Right atrium auricular region (tissue), 2 donors: Measurements from ENCODE around the gene GPHA2. TPM values are rescaled to one million over a fixed set of nuclear protein-coding genes. Genes with fewer than 3 reads are reported as not detected.

Experiments used
- DNase-seq: peaks from one replicate; pipeline ENCODE4 v3.0.0-alpha.2; 2019; ENCODE audit warnings: low spot score
- H3K27ac ChIP-seq, 2 donors: fragments of 200-600 bp; sonication (generic); 1 replicate in 1 of 2; 2 replicates in 1 of 2; pipeline ENCODE4 v1.5.1; 2016 to 2019
- H3K27me3 ChIP-seq, 2 donors: fragments of 200-600 bp; sonication (generic); one replicate each; pipeline versions ENCODE4 v1.5.1 to v1.6.0; 2017 to 2019
- H3K36me3 ChIP-seq: fragments of 200-600 bp; sonication (generic); one replicate; pipeline ENCODE4 v1.5.1; 2016
- H3K4me1 ChIP-seq, 2 donors: fragments of 200-600 bp; sonication (generic); one replicate each; pipeline versions ENCODE4 v1.5.1 to v1.6.0; 2017 to 2019
- H3K4me3 ChIP-seq, 2 donors: fragments of 200-600 bp; sonication (generic); 1 replicate in 1 of 2; 2 replicates in 1 of 2; pipeline ENCODE4 v1.5.1; 2017 to 2019; ENCODE audit warnings: mild to moderate bottlenecking in 1 of 2, moderate library complexity in 1 of 2
- H3K9me3 ChIP-seq, 2 donors: fragments of 200-600 bp; sonication (generic); one replicate each; pipeline ENCODE4 v1.5.1; 2019
- total RNA-seq, 2 donors: library from RNA; depleted of rRNA; stranded (reverse); fragments of >200 nt; gene quantifications; one replicate each; pipeline ENCODE4 v1.1.0, GENCODE V29; 2016
- TF ChIP-seq, protein P1 (sequence below), 2 donors: fragments of 200-600 bp; sonication (generic); IDR thresholded peaks; one replicate each; pipeline ENCODE4 v1.5.1; 2019; ENCODE audit warnings: antibody characterized with exemption in 2 of 2

GPHA2 gene
- total RNA-seq, 2 donors from 2014 or later, result not detected

DNA sequence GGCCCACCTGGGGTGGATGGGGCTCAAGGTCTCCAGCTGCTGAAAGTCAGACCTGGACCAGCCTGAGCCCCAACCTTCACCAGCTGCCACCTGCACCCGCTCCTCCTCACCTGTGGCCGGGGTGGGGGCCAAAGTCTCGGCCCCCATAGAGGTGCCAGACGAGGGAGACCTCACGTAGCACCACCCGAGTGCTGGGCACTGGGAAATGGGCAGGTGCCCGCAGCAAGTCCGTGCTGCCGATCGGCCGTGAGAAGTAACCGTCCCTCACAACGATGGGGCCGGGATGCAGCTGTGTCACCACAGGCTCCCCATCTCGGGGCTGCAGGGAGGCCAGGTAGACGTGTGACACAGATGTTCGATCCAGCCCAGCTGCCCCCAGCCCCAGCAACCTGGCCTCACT is 34.9 kb downstream of the GPHA2 start:
- Histone ChIP-seq H3K9me3 (no peaks in the 10 kb centered on the region), H3K27me3 (no peaks in the 10 kb centered on the region), H3K27ac (no peak overlapping the region), H3K36me3 (peaks cover 68% of the 10 kb centered on the region), H3K4me1 (no peaks in the 10 kb centered on the region), H3K4me3 (no peak overlapping the region)
- no peak for DNase-seq
- TF ChIP-seq, protein P1, sequence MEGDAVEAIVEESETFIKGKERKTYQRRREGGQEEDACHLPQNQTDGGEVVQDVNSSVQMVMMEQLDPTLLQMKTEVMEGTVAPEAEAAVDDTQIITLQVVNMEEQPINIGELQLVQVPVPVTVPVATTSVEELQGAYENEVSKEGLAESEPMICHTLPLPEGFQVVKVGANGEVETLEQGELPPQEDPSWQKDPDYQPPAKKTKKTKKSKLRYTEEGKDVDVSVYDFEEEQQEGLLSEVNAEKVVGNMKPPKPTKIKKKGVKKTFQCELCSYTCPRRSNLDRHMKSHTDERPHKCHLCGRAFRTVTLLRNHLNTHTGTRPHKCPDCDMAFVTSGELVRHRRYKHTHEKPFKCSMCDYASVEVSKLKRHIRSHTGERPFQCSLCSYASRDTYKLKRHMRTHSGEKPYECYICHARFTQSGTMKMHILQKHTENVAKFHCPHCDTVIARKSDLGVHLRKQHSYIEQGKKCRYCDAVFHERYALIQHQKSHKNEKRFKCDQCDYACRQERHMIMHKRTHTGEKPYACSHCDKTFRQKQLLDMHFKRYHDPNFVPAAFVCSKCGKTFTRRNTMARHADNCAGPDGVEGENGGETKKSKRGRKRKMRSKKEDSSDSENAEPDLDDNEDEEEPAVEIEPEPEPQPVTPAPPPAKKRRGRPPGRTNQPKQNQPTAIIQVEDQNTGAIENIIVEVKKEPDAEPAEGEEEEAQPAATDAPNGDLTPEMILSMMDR (IDR thresholded peaks at IDR 0.05), result no peak

DNA sequence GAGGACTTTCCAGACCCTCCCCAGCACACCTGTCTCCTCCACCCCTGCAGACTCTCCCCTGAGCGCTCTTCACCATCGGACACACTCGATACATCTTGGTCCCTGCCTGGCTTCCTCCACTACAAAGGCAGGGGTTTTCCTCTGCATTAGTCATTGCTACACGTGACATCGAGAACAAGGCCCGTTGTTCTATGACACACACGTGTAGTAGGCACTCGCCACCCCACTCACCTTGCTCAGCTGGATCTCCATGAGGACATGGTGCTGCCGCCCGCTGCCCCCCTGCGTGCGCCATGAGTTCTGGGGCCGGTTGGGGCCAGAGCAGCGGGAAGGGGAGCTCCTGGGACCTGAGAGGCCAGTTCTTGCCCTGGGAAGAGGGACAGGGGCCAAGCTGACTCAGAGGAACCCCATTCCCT is 35.4 kb downstream of the GPHA2 start:
- Histone ChIP-seq H3K4me1 (no peaks in the 10 kb centered on the region), H3K9me3 (no peaks in the 10 kb centered on the region), H3K27me3 (no peaks in the 10 kb centered on the region), H3K36me3 (peaks cover 63% of the 10 kb centered on the region), H3K4me3 (no peak overlapping the region), H3K27ac (no peak overlapping the region)
- TF ChIP-seq, protein P1 (IDR thresholded peaks at IDR 0.05), result no peak
- DNase-seq, result no peak

DNA sequence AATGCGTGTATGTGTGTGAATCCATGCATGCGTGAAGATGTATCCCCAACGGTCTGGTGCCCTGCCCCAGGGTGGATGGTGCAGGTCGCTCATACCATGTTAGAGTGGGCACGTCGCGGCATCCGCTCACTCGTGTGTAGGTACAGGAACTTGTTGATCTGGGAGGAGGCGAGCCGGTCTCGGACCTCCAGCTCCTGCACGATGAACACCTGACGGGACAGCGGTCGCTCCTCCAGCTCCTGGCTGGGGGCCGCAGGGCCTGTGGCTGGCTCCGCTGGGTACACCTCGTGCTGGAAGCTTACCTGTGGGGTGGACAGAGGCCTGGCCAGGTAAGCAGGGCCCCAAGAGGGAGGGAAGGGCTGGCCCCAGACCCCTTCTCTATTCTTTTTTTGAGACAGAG is 37.2 kb downstream of the GPHA2 start:
- TF ChIP-seq, protein P1 (IDR thresholded peaks at IDR 0.05), result no peak

DNA sequence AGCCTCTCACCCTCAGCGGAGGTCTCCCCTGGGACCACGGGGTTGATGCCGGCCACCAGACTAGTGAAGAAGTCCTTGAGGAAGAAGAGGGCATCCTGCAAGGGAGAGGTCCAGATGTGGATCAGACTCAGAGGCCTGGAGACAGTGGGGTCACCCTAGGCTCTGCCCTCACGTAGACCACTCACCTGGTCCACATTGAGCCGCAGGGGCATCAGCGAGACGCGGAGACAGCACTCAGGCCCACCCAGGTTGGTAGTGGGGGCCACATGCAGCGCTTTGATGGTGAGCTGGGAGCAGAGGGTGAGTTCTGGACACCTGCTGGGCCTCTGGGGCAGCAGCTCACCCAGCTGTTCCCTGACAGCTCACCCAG is 37.6 kb downstream of the GPHA2 start:
- Histone ChIP-seq H3K27me3 (no peaks in the 10 kb centered on the region), H3K4me1 (peaks cover 0 to 16% of the 10 kb centered on the region in 2 donors), H3K9me3 (no peaks in the 10 kb centered on the region), H3K36me3 (peaks cover 53% of the 10 kb centered on the region), H3K4me3 (no peak overlapping the region), H3K27ac (no peak overlapping the region)
- no peak for DNase-seq
- TF ChIP-seq, protein P1 (IDR thresholded peaks at IDR 0.05), result no peak

More for the DNA sequence above, 37.2 kb downstream of the GPHA2 start:
- H3K4me3 ChIP-seq, result no peak overlapping the region
- H3K27ac ChIP-seq, result no peak overlapping the region
- H3K4me1 ChIP-seq, result peaks cover 0 to 11% of the 10 kb centered on the region in 2 donors
- no peaks in the 10 kb centered on the region for H3K9me3 ChIP-seq
- no peak for DNase-seq
- peaks cover 58% of the 10 kb centered on the region for H3K36me3 ChIP-seq
- H3K27me3 ChIP-seq, result no peaks in the 10 kb centered on the region

DNA sequence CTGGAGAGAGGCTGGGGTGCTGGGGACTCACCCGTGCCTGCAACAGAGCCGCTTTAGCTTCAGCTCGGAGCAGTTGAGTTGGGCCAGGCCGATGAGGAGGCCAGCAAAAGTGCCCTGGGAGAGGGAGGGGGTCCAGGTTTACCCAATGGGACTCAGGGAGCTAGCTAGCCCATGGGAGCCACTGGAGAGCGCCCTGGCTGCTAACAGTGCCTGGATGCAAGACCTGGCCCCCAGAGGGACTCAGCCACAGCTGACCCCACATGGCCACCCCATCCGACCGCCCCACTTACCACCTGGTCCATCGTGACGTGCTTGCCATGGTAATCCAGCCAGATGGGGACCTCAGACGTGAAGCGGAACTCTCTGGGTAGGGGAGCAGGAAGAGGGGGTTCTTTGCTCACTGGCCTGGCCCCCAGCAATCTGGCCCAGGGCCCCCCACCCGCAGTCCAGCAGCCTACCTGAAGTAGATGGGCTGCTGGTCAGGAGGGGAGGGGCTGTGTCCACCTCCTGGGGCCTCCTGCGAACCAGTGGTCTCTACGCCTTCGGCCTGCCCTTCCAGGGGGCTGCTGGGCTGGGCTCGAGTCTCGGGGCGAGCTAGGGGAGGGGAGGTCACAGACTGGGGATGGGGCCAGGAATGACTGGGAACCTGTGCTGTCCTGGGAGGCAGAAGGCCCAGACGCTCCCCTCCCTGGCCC is 38.2 kb downstream of the GPHA2 start:
- Histone ChIP-seq H3K4me1 (peaks cover 0 to 21% of the 10 kb centered on the region in 2 donors), H3K27ac (no peak overlapping the region), H3K27me3 (no peaks in the 10 kb centered on the region), H3K36me3 (peaks cover 48% of the 10 kb centered on the region), H3K9me3 (no peaks in the 10 kb centered on the region), H3K4me3 (no peak overlapping the region)
- no peak for DNase-seq
- TF ChIP-seq, protein P1 (IDR thresholded peaks at IDR 0.05), result no peak
